D721Med (cell line): ENCODE results near the gene CREB3L2.

Experiments used
- DNase-seq: peaks from one replicate; pipeline ENCODE4 v3.0.0; 2011; ENCODE audit warnings: low spot score; ENCODE audit not compliant: insufficient read length
- FAIRE-seq: peaks from 2 replicates; lab custom pipeline; 2011; peaks lifted over from hg19 to GRCh38; lab: Jason Lieb, UNC
- CTCF ChIP-seq: IDR thresholded peaks from 2 replicates; pipeline ENCODE4 v1.5.1; 2012; ENCODE audit warnings: mild to moderate bottlenecking, control low read depth; ENCODE audit not compliant: insufficient read depth; ENCODE audit errors: missing control alignments

CREB3L2 gene

DNA sequence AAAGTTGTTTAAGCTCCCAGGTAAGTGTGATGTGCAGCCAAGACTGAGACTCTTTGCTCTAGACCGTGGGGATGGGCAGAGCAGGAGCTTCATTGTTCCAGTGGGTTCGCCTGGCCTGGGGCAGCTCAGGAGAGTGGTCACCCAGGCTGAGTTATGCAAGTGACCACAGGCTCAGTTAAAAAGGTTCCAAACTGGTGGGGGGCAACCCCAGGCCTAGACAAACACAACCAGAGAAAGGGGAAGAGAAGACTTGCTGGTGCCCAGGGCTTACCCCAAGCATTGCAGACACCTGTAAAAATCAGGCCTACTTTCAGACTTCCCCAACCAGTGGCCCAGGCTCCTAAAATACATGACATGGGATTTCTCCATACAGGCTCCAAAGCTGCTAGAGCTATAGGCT, 21.6 kb downstream of the CREB3L2 start:
- DNase-seq (no peak), FAIRE-seq (no peak)
- TF ChIP-seq CTCF = no peak

GRCh38 chr7:137978464-137979237, 23.2 kb downstream of the CREB3L2 start:
- no peak for FAIRE-seq
- no peak for TF ChIP-seq CTCF
- DNase-seq = no peak

GRCh38 chr7:137977173-137977572, 24.7 kb downstream of the CREB3L2 start:
- no peak for TF ChIP-seq CTCF
- FAIRE-seq = no peak

DNA sequence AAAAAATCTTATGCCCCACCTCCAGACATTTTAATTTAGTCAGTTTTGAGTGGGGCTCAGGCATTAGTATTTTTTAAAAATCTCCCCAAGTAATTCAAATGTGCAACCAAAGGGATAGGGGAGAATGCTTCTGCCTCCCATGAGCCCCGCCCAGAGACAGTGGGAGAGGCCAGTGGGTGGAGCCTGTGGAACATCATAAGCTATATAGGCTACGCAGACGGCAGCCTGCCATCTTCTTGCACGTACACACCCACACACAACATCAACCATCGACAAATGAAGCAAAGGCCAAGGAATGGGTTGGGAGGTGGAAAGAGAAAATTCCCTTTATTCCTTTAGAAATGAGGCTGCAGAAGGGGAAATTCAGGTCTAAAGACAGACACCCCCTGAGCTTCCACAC, 25.2 kb downstream of the CREB3L2 start:
- TF ChIP-seq CTCF = no peak
- DNase-seq (no peak), FAIRE-seq (no peak)

More at GRCh38 chr7:137977173-137977572, 24.7 kb downstream of the CREB3L2 start:
- DNase-seq = no peak

DNA sequence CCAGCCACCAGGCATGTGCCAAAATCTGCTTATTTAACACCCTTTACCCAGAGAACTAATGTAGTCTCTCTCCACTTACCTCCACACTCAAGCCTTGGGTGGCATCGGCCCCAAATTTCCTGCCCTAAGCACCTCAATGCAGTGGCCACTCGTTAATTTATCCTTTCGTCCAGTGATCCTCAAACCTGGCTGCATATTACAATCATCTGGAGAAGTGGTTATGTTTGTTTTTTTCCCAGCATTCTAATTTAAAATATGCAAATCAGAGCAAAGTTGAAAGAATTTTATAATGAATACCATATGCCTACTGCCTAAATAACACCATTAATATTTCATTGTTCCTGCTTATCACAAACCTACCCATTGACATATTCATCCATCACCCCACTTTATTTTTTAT, 25.7 kb downstream of the CREB3L2 start:
- no peak for TF ChIP-seq CTCF
- no peak for FAIRE-seq

DNA sequence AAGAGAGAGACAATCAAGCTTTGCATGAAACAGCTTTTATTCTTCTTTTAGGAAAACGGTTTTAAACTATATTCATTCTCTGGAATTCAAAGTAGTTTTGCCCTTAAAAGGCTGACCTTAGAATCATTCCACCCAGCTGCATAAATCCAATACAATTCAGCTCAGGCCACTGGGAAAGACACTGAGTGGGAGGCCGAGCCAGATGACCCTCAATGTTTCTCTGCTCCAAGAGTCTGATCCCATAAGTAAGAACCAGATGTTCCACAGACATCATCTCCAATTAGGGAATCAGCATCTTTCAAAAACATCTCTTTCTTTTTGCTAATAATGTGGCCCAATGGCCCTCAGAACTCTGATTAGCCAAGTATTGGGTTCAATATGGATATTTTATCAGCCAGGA, 26.1 kb downstream of the CREB3L2 start:
- DNase-seq (no peak), FAIRE-seq (no peak)
- TF ChIP-seq CTCF = no peak

More for the DNA sequence above, 25.7 kb downstream of the CREB3L2 start:
- DNase-seq = no peak

- TF ChIP-seq CTCF = no peak
These were observed 26.7 kb downstream of the CREB3L2 start for GRCh38 chr7:137975221-137975620.

More at GRCh38 chr7:137975221-137975620, 26.7 kb downstream of the CREB3L2 start:
- DNase-seq (no peak), FAIRE-seq (no peak)
